Gastrocnemius medialis (tissue), 4 donors: ENCODE results near the gene CHKA. TPM values are rescaled to one million over a fixed set of nuclear protein-coding genes. Genes with fewer than 3 reads are reported as not detected.

ENCODE experiments used
- ATAC-seq, 2 donors: fragments of 150-250 bp; one replicate each; pipeline ENCODE4 v1.9.1; 2016
- DNase-seq, 2 donors: peaks; one replicate each; pipeline ENCODE4 v3.0.0-alpha.2; 2019
- H3K27ac ChIP-seq, 4 donors: fragments of 200-600 bp; sonication (generic); 1 replicate in 1 of 4; 2 replicates in 3 of 4; pipeline ENCODE4 v1.5.1; 2016 to 2018; ENCODE audit warnings: mild to moderate bottlenecking in 2 of 4, moderate library complexity in 1 of 4
- H3K27me3 ChIP-seq, 3 donors: fragments of 200-600 bp; sonication (generic) in 2 of 3; 1 replicate in 1 of 3; 2 replicates in 2 of 3; pipeline versions ENCODE4 v1.5.1 to v1.6.0; 2016 to 2019; ENCODE audit warnings: mild to moderate bottlenecking in 1 of 3, moderate library complexity in 1 of 3
- H3K36me3 ChIP-seq, 2 donors: fragments of 200-600 bp; sonication (generic) in 1 of 2; one replicate each; pipeline ENCODE4 v1.5.1; 2017 to 2018
- H3K4me1 ChIP-seq, 2 donors: fragments of 200-600 bp; sonication (generic) in 1 of 2; one replicate each; pipeline ENCODE4 v1.5.1; 2016 to 2017; ENCODE audit warnings: mild to moderate bottlenecking in 2 of 2
- H3K4me3 ChIP-seq, 4 donors: fragments of 200-600 bp; sonication (generic) in 3 of 4; 1 replicate in 1 of 4; 2 replicates in 3 of 4; pipeline ENCODE4 v1.5.1; 2016 to 2019; ENCODE audit warnings: mild to moderate bottlenecking in 2 of 4
- H3K9me3 ChIP-seq, 3 donors: fragments of 200-600 bp; sonication (generic) in 2 of 3; 1 replicate in 1 of 3; 2 replicates in 2 of 3; pipeline ENCODE4 v1.5.1; 2016 to 2019
- CTCF ChIP-seq, 5 experiments: fragments of 450-650 bp in 3 of 5; fragments of 200-600 bp in 2 of 5; sonication (generic) in 2 of 5; IDR thresholded peaks in 4 of 5; conservative IDR thresholded peaks in 1 of 5; 1 replicate in 4 of 5; 2 replicates in 1 of 5; pipeline ENCODE4 v1.5.1; 2016 to 2019; ENCODE audit warnings: antibody characterized with exemption in 5 of 5, mild to moderate bottlenecking in 3 of 5, moderate library complexity in 3 of 5
- POLR2A ChIP-seq, 2 donors: fragments of 450-650 bp; IDR thresholded peaks; one replicate each; pipeline ENCODE4 v1.6.1; 2017; ENCODE audit warnings: antibody characterized with exemption in 2 of 2, mild to moderate bottlenecking in 2 of 2, moderate library complexity in 2 of 2
- in situ Hi-C, 4 donors: fragments of 200-750 bp; cut with MboI; loops; one replicate each; pipeline versions ENCODE4 v1.15.0 to v1.8.0; 2017; ENCODE audit warnings: low sequenced_read_pairs in 4 of 4
- intact Hi-C: fragments of 100-400 bp; cut with DNase I; formaldehyde crosslinking; loops from one replicate; pipeline ENCODE4 v1.15.1; 2023; ENCODE audit warnings: low total_unique reads
- total RNA-seq, 4 donors: library from RNA; depleted of rRNA; stranded (reverse); fragments of >200 nt; gene quantifications; one replicate each; pipeline versions ENCODE4 v1.1.0 to v1.2.3, GENCODE V29; 2016

CHKA gene
- total RNA-seq, 4 donors from 2014 or later = 7.3 to 20.9 (median 12.3) TPM

DNA sequence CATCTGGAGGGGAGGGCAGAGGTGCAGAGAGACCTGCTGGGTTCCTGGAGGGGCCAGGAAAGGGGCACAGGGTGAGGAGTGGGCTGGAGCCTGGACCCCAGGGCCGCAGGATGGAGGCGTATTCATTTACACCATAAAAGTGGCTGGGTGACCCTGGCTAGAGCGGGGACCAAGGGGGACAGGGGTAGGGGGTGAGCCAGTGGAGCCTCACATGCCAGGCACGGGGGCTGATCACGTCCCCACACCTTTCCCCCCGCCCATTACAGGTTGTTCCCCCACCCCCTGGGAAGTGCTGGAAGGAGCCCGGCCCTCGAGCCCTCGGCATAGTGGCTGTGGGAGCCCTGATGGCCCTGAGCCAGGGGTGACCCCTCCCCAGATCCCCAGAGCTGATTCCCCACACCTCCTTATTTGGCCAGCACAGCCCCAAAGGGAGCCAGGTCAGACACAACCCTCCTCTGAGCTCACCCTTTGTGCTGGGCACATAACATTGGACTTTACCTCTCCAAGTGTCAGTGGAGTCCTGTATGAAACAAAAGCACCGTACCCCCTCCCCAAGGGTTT is 81.6 kb downstream of the CHKA start:
- intact Hi-C loops = loop anchor here (2.0 to 10.0 kb wide), 4 partner anchors 29 to 455 kb away; partner anchors contain the start of genes ALDH3B1, CHKA, GSTP1 and UNC93B1
- TF ChIP-seq POLR2A (IDR thresholded peaks at IDR 0.05) (no peak), CTCF (IDR thresholded peaks at IDR 0.05 in 4 of 5, conservative IDR thresholded peaks at IDR 0.05 in 1 of 5) (no peak)
- peak overlapping the region; percentile 74 to 88 (median 76) for H3K27ac ChIP-seq
- in situ Hi-C loops = no loop called here
- no peaks in the 10 kb centered on the region for H3K27me3 ChIP-seq
- peaks cover 14 to 28% of the 10 kb centered on the region in 2 donors for H3K4me1 ChIP-seq
- DNase-seq = no peak
- H3K36me3 ChIP-seq = no peaks in the 10 kb centered on the region
- ATAC-seq = no peak
- H3K9me3 ChIP-seq = no peaks in the 10 kb centered on the region
- H3K4me3 ChIP-seq = peak overlapping the region; percentile 62 to 69 (median 65)

DNA sequence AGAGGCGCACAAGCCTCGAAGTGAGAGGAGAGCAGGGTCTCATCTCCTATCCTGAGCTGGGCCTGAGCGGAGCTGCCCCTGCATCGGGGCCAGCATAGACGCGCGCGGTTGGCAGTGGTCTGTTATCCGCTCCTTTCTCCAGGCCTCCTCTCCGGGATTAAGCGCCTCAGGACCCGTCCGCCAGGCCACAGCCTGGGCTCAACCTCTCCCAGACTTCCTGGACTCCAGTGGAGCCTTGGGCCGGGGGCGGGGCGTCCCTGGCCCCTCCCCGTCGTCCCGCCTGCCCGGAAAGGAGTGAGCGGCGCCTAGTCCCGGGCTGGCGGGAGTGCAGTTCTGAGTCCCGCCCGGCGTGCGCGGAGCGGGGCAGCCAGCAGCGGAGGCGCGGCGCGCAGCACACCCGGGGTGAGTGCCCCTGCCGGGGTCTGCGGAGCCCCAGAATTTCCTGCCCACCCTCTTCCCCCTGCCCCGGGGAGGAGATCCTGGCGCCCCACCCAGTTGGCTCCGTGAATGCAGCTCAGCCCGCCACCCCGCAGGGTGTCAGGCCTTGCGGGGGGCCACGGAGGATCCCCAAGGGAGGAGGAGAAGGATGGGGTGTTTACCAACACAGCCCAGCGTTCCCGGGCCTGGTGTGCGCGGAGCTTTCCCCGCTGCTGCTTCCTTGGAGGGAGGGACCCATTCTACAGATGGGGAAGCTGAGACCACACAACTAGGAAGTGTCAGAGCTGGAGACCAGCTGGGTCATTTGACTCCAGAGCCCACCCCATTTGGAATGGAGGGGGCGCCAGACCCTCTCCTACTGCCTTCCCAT is 82.3 kb downstream of the CHKA start, which contains the start of gene TCIRG1:
TCIRG1 (plus strand) TSS at position 308 of the 808 bp plus-strand sequence. CDS start 2,247 bp downstream, outside the sequence.
- TF ChIP-seq CTCF (IDR thresholded peaks at IDR 0.05 in 4 of 5, conservative IDR thresholded peaks at IDR 0.05 in 1 of 5) (peak in 3 of 5 experiments; percentile 4 to 36 (median 23)), POLR2A (IDR thresholded peaks at IDR 0.05) (peak; percentile 88 to 93)
- Histone ChIP-seq H3K36me3 (peaks cover 0 to 5% of the 10 kb centered on the region in 2 donors), H3K27ac (peak within 1 kb of the TSS; percentile 74 to 88 (median 76)), H3K4me1 (peaks cover 14 to 32% of the 10 kb centered on the region in 2 donors), H3K9me3 (no peaks in the 10 kb centered on the region), H3K27me3 (no peaks in the 10 kb centered on the region), H3K4me3 (peak within 1 kb of the TSS; percentile 62 to 69 (median 65))
- in situ Hi-C loops = no loop called here
- peak; percentile 65 to 83 for DNase-seq
- peak; percentile 68 to 74 for ATAC-seq
- intact Hi-C loops = loop anchor here (2.0 to 10.0 kb wide), 4 partner anchors 28 to 454 kb away; partner anchors contain the start of genes ALDH3B1, CHKA, GSTP1 and UNC93B1

GRCh38 chr11:68038226-68038717 is 82.9 kb downstream of the CHKA start:
- Histone ChIP-seq H3K4me1 (peaks cover 18 to 38% of the 10 kb centered on the region in 2 donors), H3K27ac (peak overlapping the region; percentile 74 to 88 (median 76)), H3K9me3 (no peaks in the 10 kb centered on the region), H3K4me3 (peak overlapping the region; percentile 62 to 69 (median 65)), H3K27me3 (no peaks in the 10 kb centered on the region), H3K36me3 (peaks cover 0 to 7% of the 10 kb centered on the region in 2 donors)
- TF ChIP-seq POLR2A (IDR thresholded peaks at IDR 0.05) (no peak), CTCF (IDR thresholded peaks at IDR 0.05 in 4 of 5, conservative IDR thresholded peaks at IDR 0.05 in 1 of 5) (no peak)
- DNase-seq (peak in 1 of 2 donors; percentile 36), ATAC-seq (peak in 1 of 2 donors; percentile 10)
- intact Hi-C loops = loop anchor here (2.0 to 10.0 kb wide), 4 partner anchors 27 to 453 kb away; partner anchors contain the start of genes ALDH3B1, CHKA, GSTP1 and UNC93B1
- in situ Hi-C loops = no loop called here

GRCh38 chr11:68037411-68038225 is 83.6 kb downstream of the CHKA start:
- Histone ChIP-seq H3K27ac (peak overlapping the region; percentile 74 to 88 (median 76)), H3K36me3 (peaks cover 0 to 13% of the 10 kb centered on the region in 2 donors), H3K27me3 (no peaks in the 10 kb centered on the region), H3K4me3 (no peak overlapping the region), H3K9me3 (no peaks in the 10 kb centered on the region), H3K4me1 (peaks cover 21 to 43% of the 10 kb centered on the region in 2 donors)
- DNase-seq (no peak), ATAC-seq (no peak)
- intact Hi-C loops = loop anchor here (2.0 to 10.0 kb wide), 4 partner anchors 27 to 453 kb away; partner anchors contain the start of genes ALDH3B1, CHKA, GSTP1 and UNC93B1
- in situ Hi-C loops = no loop called here
- no peak for TF ChIP-seq CTCF (IDR thresholded peaks at IDR 0.05 in 4 of 5, conservative IDR thresholded peaks at IDR 0.05 in 1 of 5)
- no peak for TF ChIP-seq POLR2A (IDR thresholded peaks at IDR 0.05)
